HG03139 (cell line): Measurements from ENCODE around the gene RXYLT1.
"Not testable (repeated sequence)": the region's sequence is repeated elsewhere in the genome, so short reads cannot be mapped to it uniquely, and the experiment has no call there.

Experiments
- ATAC-seq: cut with Tn5 transposase; IDR thresholded peaks from one replicate; pipeline ENCODE4 v1.9.1; 2021; ENCODE audit not compliant: unreplicated experiment

RXYLT1 gene

DNA sequence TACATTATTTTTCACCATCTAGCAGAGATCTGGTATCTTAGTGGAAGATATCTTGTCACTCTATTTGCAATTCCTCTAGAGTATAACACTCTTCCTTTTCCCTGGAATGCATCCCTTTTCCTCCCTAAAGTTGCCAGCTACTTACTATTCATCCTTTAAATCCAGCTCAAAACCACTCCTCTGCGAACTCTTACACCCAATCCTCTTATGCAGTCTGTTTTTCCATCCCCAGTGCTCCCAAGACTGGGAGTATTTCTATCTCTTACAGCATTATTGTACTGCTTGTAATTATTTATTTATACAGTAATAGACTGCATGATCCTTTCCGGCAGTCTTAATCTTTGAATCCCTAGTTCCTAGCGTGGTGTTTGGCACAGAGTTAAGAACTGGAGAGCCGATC lies 61.9 kb downstream of the RXYLT1 start:
- ATAC-seq = no peak

DNA sequence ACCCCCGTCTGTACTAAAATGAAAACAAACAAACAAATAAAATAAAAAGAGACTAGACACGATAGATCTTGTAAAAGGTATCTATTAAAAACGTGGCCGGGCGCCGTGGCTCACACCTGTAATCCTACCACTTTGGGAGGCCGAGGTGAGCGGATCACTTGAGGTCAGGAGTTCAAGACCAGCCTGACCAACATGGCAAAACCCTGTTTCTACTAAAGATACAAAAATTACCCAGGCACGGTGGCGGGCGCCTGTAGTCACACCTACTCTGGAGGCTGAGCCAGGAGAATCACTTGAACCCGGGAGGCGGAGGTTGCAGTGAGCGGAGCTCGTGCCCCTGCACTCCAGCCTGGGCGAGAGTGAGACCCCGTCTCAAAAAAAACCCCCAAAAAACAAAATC lies 63.0 kb downstream of the RXYLT1 start:
- ATAC-seq = not testable (repeated sequence)

DNA sequence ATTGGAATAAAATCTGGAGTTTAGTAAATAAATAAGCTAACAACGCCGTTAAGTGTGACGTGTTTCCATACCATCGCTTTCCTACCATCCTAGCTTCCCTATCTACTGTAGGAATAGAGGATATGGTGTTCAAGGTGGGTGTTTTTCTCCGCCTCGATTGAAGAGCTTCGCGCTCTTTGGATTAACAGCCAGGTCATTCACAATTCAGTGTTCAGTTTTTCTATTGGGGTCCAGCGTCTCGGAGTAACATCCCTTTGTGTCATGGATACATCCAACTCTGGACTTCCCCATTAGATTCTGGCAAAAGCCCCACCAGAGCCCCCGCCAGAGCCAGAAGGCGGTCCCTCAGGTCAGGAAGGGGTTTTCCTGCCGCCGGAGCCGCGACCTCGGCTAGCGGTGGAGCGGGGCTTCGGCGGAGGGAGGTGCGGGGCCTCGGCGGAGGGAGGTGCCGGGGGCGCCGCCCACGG lies 63.6 kb downstream of the RXYLT1 start:
- no peak for ATAC-seq

DNA sequence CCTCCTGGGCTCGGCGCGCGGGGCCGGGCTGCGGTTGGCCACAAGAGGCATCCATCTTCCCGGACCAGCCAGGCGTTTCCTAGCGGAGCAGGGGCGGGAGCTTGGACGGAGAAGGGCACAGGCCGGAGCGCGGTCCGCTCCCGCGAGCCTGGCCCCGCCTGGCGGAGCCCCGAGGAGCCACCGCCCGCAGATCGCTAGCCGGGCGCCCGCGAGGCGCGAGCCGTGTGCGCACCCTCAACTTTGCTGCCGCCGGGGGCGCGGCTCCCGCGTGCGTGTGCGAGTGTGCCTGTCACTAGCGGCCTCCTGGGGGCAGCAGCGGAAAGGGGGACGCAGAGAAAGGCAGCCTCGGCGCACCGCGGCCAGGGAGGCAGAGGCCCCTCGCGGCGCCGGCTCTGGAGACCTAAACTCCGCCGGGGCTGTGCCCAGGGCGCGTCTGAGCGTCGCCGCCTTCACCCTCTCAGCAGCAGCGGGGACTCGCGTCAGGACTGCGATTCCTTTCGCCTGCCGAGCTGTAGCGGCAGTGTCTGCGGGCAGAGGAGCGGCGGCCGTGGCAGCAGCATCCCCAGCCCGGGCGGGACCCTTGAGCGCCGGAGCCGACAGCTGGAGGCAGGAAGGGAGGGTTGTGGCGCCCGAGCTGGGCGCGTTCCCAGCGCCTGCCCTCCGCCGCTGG lies 64.1 kb downstream of the RXYLT1 start:
- ATAC-seq = peak; percentile 97

DNA sequence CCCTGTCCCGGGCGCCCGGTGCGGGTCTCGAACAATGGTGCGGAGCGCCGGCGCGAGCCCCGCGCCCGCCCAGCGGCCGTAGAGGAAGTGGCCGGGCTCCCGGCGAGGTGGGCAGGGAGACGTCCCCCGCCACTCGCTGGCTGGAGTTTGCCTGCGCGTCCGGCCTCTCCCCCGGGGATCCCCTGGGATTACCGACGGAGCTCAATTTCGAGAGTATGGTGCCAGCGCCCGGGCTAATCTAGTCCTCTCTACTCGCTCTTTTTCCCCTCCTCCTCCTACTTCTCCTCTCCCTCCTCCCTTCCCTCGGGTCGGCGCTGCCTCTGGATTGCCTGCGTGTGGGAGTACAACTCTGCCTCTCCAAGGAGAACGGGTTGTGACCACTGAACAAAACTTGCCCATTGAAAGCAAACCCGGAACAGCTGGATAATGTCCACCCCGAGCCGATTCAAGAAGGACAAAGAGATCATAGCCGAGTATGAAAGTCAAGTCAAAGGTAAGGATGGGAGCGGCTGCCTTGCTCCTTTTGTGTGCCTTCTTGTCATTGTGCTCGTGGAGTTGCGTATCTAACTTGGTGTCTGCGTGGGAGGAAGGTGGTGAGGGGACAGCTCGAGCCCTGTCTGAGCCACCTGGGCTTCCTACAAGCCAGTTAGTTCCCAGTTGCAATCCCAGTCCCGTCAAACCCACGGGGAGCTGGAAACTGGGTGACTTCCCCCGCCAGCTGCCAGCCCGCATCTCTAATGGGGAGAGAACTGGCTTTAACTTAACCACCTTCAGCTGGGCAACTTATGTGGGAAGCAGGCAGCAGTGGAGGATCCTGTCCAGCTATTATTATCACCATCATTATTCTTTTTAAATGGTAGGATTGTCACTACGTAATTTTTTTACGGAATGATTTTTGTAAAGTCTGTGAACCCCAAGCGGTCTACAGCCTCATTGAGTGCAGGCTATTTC lies 65.0 kb downstream of the RXYLT1 start, which contains the start of gene SRGAP1:
SRGAP1 (plus strand) TSS at position 310 of the 951 bp plus-strand sequence; CDS start at position 427, 117 bp downstream.
- ATAC-seq = peak; percentile 22

DNA sequence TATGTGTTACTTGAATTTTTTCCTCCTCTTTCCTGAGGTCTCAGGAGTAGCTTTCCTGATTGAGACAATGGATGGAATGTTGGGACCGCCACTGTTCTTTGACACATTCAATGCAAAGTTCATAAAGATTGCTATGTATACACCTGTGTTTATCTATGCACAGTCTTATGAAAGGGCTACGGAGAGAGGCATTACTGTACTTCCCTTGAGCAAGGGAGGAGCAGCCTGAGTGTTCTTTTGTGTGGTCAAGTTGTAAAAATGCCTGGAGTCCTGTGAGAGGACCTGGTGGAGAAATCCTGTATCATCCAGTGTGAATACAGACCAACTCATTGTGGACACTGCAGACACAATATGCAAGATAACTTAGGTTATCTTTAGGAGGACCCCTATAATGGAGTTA lies 66.0 kb downstream of the RXYLT1 start:
- ATAC-seq = no peak

DNA sequence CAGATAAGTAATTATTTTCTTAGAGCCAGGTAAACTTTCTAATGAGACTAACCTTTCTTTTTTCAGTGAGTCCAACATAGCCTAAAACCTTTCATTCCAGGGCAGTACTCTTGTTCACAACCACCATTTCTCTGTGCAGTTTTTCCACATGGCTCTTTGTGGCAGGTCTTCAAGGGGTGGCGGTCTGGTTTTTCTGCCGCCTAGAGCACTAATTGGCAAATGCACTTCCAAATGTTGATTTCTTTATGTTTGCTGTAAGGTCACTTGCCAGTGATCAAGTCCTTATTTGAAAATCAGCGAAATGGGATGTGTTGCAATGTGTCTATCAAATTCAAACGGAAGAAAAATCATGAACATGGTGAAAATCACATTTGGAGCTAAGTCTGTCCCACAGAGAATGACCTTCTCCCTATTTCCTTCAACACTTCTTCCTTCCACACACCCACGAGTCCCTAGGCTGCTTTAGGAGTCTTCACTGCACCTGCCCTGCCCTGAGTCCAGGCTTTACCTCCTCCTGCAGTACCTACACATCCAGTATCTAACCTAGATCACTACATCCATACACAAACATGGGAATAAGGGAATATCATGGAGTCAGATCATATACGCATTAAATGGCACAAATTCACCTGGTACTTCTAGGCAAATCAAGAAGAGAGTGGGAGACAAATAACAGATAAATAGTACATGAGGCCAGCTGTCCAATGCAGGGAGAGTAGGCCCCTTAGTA lies 66.7 kb downstream of the RXYLT1 start:
- ATAC-seq = no peak

DNA sequence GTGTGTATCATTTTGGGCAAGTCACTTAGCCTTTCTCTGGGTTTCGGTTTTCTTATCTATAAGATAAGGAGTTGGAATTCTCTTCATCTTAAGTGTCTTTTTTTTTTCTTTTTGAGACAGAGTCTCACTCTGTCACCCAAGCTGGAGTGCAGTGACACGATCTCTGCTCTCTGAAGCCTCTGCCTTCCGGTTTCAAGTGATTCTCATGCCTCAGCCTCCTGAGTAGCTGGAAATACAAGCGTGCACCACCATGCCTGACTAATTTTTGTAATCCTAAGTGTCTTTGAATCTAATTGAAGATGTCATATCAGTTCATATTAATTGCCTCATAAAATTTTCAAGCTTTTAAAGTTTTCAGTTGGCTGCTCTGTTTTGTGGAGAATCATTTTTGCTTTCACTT lies 68.7 kb downstream of the RXYLT1 start:
- no peak for ATAC-seq

DNA sequence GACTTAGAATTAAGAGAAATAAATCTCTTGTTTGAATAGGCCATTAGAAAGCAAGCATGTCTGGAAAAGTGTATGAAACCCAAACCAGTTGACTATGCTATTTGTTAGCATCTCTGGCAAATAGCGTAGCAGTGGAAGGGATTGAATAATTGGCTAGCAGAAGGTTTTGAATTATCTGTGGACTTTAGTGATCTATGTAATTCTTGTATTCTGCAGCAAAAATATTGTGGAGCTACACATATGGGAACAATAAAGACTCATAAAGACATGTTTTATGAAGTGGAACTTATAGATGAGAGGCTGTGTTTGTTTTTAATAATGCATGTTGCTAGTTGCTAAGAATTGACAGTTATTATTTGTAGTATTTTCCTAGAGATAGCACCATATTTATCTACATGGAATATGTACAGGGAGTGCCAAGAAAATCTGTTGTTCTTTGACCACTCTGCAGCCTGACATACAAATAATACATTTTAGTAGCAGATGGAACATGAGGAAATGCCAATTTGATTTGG lies 69.5 kb downstream of the RXYLT1 start:
- no peak for ATAC-seq

DNA sequence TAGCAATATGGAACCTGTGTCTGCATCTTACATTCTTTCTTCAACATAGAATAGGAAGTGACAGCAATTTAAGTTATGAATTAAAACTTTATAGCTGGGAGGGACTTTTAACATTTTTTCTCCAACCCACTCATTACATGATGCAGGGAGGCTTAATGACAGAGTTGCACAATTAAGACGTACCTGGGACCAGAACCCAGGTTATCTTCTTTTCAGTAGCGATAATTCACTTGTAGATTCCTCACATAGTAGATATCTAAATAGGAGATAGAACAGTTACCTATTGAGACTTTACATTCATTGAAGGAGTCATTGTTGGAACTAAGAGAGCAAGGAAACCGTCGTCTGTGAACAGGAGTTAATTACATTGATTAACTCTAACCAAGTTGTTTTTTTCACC lies 69.9 kb downstream of the RXYLT1 start:
- ATAC-seq = no peak

DNA sequence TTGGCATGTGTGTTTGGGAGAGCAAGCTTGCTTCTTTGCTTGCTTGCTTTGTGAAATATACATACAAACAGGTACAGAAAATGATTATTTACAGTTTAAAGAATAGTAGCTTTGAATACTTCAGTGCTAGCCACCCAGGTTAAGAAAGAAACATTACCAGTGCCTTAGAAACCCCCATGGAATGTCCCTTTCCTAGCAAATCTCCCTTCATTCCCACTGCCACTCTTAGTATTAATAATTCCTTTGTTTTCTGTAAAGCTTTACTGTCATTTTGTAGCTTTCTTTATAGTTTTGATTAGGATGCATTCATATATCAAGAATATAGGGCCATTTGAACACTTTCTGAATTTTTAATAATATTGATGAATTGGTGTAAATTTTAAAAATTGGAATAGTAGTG lies 74.3 kb downstream of the RXYLT1 start:
- ATAC-seq = no peak

DNA sequence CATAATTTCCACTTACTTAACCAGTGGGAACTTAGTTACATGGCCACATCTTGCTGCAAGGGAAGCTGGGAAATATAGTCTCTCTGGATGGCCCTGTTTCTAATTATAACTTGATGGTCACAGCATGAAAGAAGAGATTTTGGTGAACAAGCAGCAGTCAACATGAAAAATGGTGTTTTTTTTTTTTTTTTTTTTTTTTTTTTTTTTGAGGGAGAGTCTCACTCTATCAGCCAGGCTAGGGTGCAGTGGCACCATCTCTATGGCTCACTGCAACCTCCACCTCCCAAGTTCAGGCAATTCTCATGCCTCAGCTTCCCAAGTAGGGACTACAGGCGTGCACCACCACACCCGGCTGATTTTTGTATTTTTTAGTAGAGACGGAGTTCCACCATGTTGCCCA lies 75.6 kb downstream of the RXYLT1 start:
- no peak for ATAC-seq

DNA sequence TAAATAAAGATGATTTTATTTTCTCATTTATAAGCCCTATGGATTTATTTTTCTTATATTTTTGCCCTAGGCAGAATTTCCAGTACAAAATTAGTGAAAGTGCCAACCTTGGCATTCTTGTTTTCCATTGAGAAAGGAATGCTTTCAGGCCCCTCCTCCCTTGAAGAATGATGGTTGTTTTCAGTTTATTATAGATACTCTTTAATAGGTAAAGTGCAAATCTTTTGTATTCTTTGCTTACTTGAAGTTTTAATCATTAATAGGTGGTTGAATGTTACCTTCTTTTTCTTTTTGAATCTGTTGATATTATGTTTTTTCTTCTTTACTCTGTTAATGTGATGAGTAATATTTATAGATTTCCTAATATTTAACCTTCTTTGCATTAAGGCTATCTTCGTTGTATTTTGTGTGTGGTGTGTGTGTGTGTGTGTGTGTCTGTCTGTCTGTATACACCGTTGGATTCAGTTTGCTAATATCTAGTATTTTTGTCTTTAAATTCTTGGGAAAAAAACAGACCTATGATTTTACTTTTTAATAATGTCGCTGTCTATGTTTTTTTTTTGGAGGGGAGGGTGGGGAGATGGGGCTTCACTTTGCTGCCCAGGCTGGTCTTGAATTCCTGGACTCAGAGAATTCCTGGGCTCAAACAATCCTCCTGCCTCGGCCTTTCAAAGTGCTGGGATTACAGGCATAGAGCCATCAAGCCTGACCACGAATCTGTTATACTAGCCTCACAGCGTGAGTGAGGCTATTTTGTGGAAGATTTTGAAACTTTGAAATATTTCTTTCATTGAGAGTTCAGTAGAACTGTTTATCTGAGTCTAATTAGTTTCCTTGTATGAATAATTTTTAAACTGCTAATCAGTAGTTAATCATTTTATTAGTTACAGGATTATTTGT lies 78.3 kb downstream of the RXYLT1 start:
- ATAC-seq = no peak
